Measurements from ENCODE around the gene LEPR.
A peak's percentile ranks its signal among the peaks of the same experiment; 100 is the strongest.

Gene LEPR

DNA sequence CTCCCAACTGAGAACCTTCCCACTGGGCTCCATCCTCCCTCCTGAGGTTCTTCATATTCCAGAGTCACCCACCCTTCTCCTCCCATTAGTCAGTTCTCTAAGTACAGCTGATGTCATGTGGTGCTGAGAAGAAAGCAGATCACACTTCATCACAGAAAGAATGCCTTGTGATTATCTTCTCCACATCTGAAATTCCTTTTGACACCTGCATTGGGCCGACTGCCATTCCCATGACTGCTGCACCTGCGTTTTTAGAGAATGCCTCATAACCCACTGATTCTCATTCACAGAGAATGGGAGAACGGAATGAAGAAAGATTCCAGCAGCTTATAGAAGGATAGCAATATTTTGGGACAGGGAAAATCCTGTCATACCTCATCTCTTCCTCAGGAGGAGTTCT, 14.3 kb downstream of the LEPR start:
- Histone ChIP-seq H2BK15ac (ENCODE audit: low read depth, poor library complexity, severe bottlenecking) (no peak overlapping the region), H2BK5ac (ENCODE audit: low read depth, low read length, poor library complexity, severe bottlenecking) (no peak overlapping the region), H3K4me2 (ENCODE audit: low read length, poor library complexity, severe bottlenecking) (no peak overlapping the region), H3K27ac (ENCODE audit: low read length, poor library complexity, severe bottlenecking) (no peak overlapping the region), H3K4ac (ENCODE audit: low read depth in 1 of 2, low read length in 2 of 2) (no peak overlapping the region), H2BK12ac (ENCODE audit: low read length in 2 of 2) (no peak overlapping the region), H2BK120ac (ENCODE audit: low read depth, low read length) (no peak overlapping the region), H3K9me3 (ENCODE audit: control insufficient read depth, low read length) (no peaks in the 10 kb centered on the region), H3K14ac (ENCODE audit: low read length in 2 of 2) (no peak overlapping the region), H3K4me1 (ENCODE audit: control insufficient read depth, insufficient read depth, low read depth, low read length) (peaks cover 2% of the 10 kb centered on the region), H2AK5ac (ENCODE audit: low read length, severe bottlenecking) (no peak overlapping the region), H2AFZ (ENCODE audit: low read depth, low read length) (no peak overlapping the region), H3K79me1 (replicated peaks; ENCODE audit: low read length, poor library complexity, severe bottlenecking) (peaks cover 14% of the 10 kb centered on the region), H3K4me3 (ENCODE audit: insufficient read depth in 1 of 2, low read depth in 1 of 2, low read length in 2 of 2) (no peak overlapping the region), H4K91ac (ENCODE audit: low read length) (no peak overlapping the region), H3K36me3 (ENCODE audit: control insufficient read depth in 1 of 2, insufficient read depth in 2 of 2, low read depth in 1 of 2, low read length in 2 of 2) (peaks cover 10 to 60% of the 10 kb centered on the region in 2 experiments), H3K9ac (ENCODE audit: low read length) (no peak overlapping the region), H3K18ac (ENCODE audit: low read depth in 1 of 2, low read length in 2 of 2) (no peak overlapping the region), H4K8ac (ENCODE audit: low read length) (no peak overlapping the region), H3K23ac (ENCODE audit: low read length in 2 of 2) (no peak overlapping the region), H3K27me3 (ENCODE audit: control insufficient read depth in 1 of 2, insufficient read depth in 1 of 2, low read length in 2 of 2) (no peaks in the 10 kb centered on the region)
- WGBS = 86% methylated on average over 3 of the region's 3 CpGs
- DNase-seq = no peak

DNA sequence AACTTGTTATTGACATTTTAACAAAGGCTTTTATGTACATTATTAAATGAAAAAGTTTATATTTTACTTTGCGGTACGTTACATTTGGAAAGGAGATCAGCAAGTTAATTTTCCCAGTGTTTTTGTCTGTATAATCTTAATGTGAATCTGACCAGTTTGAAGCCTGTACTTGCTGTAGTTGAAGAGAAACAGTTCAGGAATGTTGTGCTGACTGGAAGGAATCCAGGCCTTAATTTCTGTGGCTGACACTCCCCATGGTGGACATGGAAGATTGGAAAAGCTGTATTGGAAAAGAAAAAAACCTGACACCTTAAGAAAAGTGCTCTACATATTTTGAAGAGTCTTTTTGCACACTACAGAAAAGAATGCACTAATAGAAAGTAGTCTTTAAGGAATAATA, 15.5 kb downstream of the LEPR start:
- Histone ChIP-seq H4K91ac (ENCODE audit: low read length) (no peak overlapping the region), H3K27ac (ENCODE audit: low read length, poor library complexity, severe bottlenecking) (peak overlapping the region; percentile 68), H3K23ac (ENCODE audit: low read length in 2 of 2) (no peak overlapping the region), H3K14ac (ENCODE audit: low read length in 2 of 2) (no peak overlapping the region), H2BK120ac (ENCODE audit: low read depth, low read length) (no peak overlapping the region), H3K9me3 (ENCODE audit: control insufficient read depth, low read length) (no peaks in the 10 kb centered on the region), H2AK5ac (ENCODE audit: low read length, severe bottlenecking) (no peak overlapping the region), H2BK5ac (ENCODE audit: low read depth, low read length, poor library complexity, severe bottlenecking) (no peak overlapping the region), H3K4me3 (ENCODE audit: insufficient read depth in 1 of 2, low read depth in 1 of 2, low read length in 2 of 2) (no peak overlapping the region), H3K27me3 (ENCODE audit: control insufficient read depth in 1 of 2, insufficient read depth in 1 of 2, low read length in 2 of 2) (no peaks in the 10 kb centered on the region), H3K4me1 (ENCODE audit: control insufficient read depth, insufficient read depth, low read depth, low read length) (peaks cover 2% of the 10 kb centered on the region), H2AFZ (ENCODE audit: low read depth, low read length) (no peak overlapping the region), H2BK12ac (ENCODE audit: low read length in 2 of 2) (no peak overlapping the region), H2BK15ac (ENCODE audit: low read depth, poor library complexity, severe bottlenecking) (no peak overlapping the region), H3K18ac (ENCODE audit: low read depth in 1 of 2, low read length in 2 of 2) (no peak overlapping the region), H3K4me2 (ENCODE audit: low read length, poor library complexity, severe bottlenecking) (no peak overlapping the region), H4K8ac (ENCODE audit: low read length) (no peak overlapping the region), H3K4ac (ENCODE audit: low read depth in 1 of 2, low read length in 2 of 2) (no peak overlapping the region), H3K9ac (ENCODE audit: low read length) (no peak overlapping the region), H3K36me3 (ENCODE audit: control insufficient read depth in 1 of 2, insufficient read depth in 2 of 2, low read depth in 1 of 2, low read length in 2 of 2) (peaks cover 10 to 48% of the 10 kb centered on the region in 2 experiments), H3K79me1 (replicated peaks; ENCODE audit: low read length, poor library complexity, severe bottlenecking) (peaks cover 14% of the 10 kb centered on the region)
- 70% methylated on average over 2 of the region's 2 CpGs for WGBS
- DNase-seq = peak; percentile 55

DNA sequence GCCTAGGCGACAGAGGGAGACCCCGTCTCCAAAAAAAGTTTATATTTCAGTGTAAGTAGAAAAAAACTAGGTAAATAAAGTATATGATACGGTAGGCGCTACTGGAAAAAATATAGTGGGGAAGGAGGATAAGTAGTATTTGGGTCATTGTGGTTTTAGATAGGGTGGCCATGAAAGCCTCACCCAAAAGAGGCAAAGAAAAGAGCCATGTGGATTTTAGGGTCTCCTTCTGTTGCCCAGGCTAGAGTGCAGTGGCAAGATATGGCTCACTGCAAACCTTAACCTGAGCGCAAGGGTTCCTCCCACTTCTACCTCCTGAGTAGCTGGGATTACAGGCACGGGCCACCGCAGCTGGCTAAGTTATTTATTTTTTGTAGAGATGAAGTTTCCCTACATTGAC, 17.1 kb downstream of the LEPR start:
- Histone ChIP-seq H3K36me3 (ENCODE audit: control insufficient read depth in 1 of 2, insufficient read depth in 2 of 2, low read depth in 1 of 2, low read length in 2 of 2) (peaks cover 7 to 34% of the 10 kb centered on the region in 2 experiments), H3K4ac (ENCODE audit: low read depth in 1 of 2, low read length in 2 of 2) (peak overlapping the region in 1 of 2 experiments; percentile 26), H2BK120ac (ENCODE audit: low read depth, low read length) (no peak overlapping the region), H2AK5ac (ENCODE audit: low read length, severe bottlenecking) (peak overlapping the region; percentile 17), H2BK15ac (ENCODE audit: low read depth, poor library complexity, severe bottlenecking) (no peak overlapping the region), H3K27me3 (ENCODE audit: control insufficient read depth in 1 of 2, insufficient read depth in 1 of 2, low read length in 2 of 2) (no peaks in the 10 kb centered on the region), H3K9ac (ENCODE audit: low read length) (no peak overlapping the region), H3K79me1 (replicated peaks; ENCODE audit: low read length, poor library complexity, severe bottlenecking) (peaks cover 9% of the 10 kb centered on the region), H3K4me2 (ENCODE audit: low read length, poor library complexity, severe bottlenecking) (no peak overlapping the region), H3K14ac (ENCODE audit: low read length in 2 of 2) (peak overlapping the region in 1 of 2 experiments; percentile 15), H2AFZ (ENCODE audit: low read depth, low read length) (no peak overlapping the region), H4K8ac (ENCODE audit: low read length) (no peak overlapping the region), H3K27ac (ENCODE audit: low read length, poor library complexity, severe bottlenecking) (no peak overlapping the region), H2BK12ac (ENCODE audit: low read length in 2 of 2) (no peak overlapping the region), H3K18ac (ENCODE audit: low read depth in 1 of 2, low read length in 2 of 2) (no peak overlapping the region), H3K4me1 (ENCODE audit: control insufficient read depth, insufficient read depth, low read depth, low read length) (peaks cover 2% of the 10 kb centered on the region), H3K23ac (ENCODE audit: low read length in 2 of 2) (no peak overlapping the region), H2BK5ac (ENCODE audit: low read depth, low read length, poor library complexity, severe bottlenecking) (no peak overlapping the region), H3K9me3 (ENCODE audit: control insufficient read depth, low read length) (no peaks in the 10 kb centered on the region), H4K91ac (ENCODE audit: low read length) (no peak overlapping the region), H3K4me3 (ENCODE audit: insufficient read depth in 1 of 2, low read depth in 1 of 2, low read length in 2 of 2) (no peak overlapping the region)
- no peak for DNase-seq
- over 99% methylated on average over 4 of the region's 7 CpGs for WGBS

DNA sequence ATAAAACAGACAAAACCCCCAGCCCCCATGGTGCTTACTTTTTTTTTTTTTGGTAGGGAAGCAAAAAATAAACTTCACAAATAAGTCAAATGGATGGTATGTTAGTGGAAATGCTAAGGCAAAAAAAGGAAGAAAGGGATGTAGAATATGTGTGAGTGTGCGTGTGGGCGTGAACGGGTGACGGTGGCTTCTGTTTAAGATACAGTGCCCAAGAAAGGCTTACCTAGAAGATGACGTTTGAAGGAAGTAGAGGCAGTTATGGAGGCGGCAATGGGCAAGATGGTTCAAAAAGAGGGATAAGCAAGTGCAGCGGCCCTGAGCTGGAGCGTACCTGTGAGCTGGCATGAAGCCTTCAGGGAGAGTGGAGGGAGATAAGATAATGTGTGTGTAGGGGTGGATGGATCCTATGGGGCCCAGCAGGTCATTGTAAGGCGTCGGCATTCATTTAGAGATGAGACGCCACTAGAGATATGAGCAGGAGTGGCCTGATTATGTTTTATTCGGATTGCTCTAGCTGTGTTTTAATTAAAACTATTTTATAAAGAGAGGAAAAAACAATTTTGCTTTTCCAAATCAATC, 19.9 kb downstream of the LEPR start:
- H2BK15ac ChIP-seq (ENCODE audit: low read depth, poor library complexity, severe bottlenecking) = no peak overlapping the region
- peak overlapping the region; percentile 22 to 23 for H2BK12ac ChIP-seq (ENCODE audit: low read length in 2 of 2)
- peaks cover 5% of the 10 kb centered on the region for H3K79me1 ChIP-seq (replicated peaks; ENCODE audit: low read length, poor library complexity, severe bottlenecking)
- H3K4me2 ChIP-seq (ENCODE audit: low read length, poor library complexity, severe bottlenecking) = no peak overlapping the region
- H4K91ac ChIP-seq (ENCODE audit: low read length) = peak overlapping the region; percentile 60
- no peak overlapping the region for H3K14ac ChIP-seq (ENCODE audit: low read length in 2 of 2)
- H3K23ac ChIP-seq (ENCODE audit: low read length in 2 of 2) = no peak overlapping the region
- H3K4ac ChIP-seq (ENCODE audit: low read depth in 1 of 2, low read length in 2 of 2) = peak overlapping the region; percentile 5 to 81
- peak overlapping the region; percentile 34 to 93 for H3K18ac ChIP-seq (ENCODE audit: low read depth in 1 of 2, low read length in 2 of 2)
- no peak overlapping the region for H3K4me3 ChIP-seq (ENCODE audit: insufficient read depth in 1 of 2, low read depth in 1 of 2, low read length in 2 of 2)
- H3K9me3 ChIP-seq (ENCODE audit: control insufficient read depth, low read length) = no peaks in the 10 kb centered on the region
- WGBS = 82% methylated on average over 10 of the region's 12 CpGs
- peak overlapping the region; percentile 2 for H4K8ac ChIP-seq (ENCODE audit: low read length)
- no peak overlapping the region for H2BK5ac ChIP-seq (ENCODE audit: low read depth, low read length, poor library complexity, severe bottlenecking)
- H2AFZ ChIP-seq (ENCODE audit: low read depth, low read length) = no peak overlapping the region
- H3K36me3 ChIP-seq (ENCODE audit: control insufficient read depth in 1 of 2, insufficient read depth in 2 of 2, low read depth in 1 of 2, low read length in 2 of 2) = peaks cover 2 to 11% of the 10 kb centered on the region in 2 experiments
- no peak for DNase-seq
- peaks cover 2% of the 10 kb centered on the region for H3K4me1 ChIP-seq (ENCODE audit: control insufficient read depth, insufficient read depth, low read depth, low read length)
- H2BK120ac ChIP-seq (ENCODE audit: low read depth, low read length) = peak overlapping the region; percentile 71
- H3K27ac ChIP-seq (ENCODE audit: low read length, poor library complexity, severe bottlenecking) = no peak overlapping the region
- H2AK5ac ChIP-seq (ENCODE audit: low read length, severe bottlenecking) = no peak overlapping the region
- H3K9ac ChIP-seq (ENCODE audit: low read length) = no peak overlapping the region
- H3K27me3 ChIP-seq (ENCODE audit: control insufficient read depth in 1 of 2, insufficient read depth in 1 of 2, low read length in 2 of 2) = no peaks in the 10 kb centered on the region
